Adrenal gland (tissue), 12 donors: ENCODE data around the gene NBPF3. TPM values are rescaled to one million over a fixed set of nuclear protein-coding genes. Genes with fewer than 3 reads are reported as not detected.
"Not testable (repeated sequence)": the region's sequence is repeated elsewhere in the genome, so short reads cannot be mapped to it uniquely, and the experiment has no call there.

Experiments
- DNase-seq, 7 donors: peaks; one replicate each; pipeline ENCODE4 v3.0.0-alpha.2; 2019 to 2020
- H3K27ac ChIP-seq, 5 donors: fragments of 200-600 bp; sonication (generic) in 4 of 5; 1 replicate in 3 of 5; 2 replicates in 2 of 5; pipeline versions ENCODE4 v1.5.1 to v1.8.0; 2016 to 2020; ENCODE audit warnings: mild to moderate bottlenecking in 1 of 5
- H3K27me3 ChIP-seq: fragments of 200-600 bp; 2 replicates; pipeline ENCODE4 v1.8.0; 2021
- H3K36me3 ChIP-seq, 2 donors: fragments of 200-600 bp; replicated peaks in 1 of 2; 1 replicate in 1 of 2; 2 replicates in 1 of 2; pipeline versions ENCODE4 v1.5.1 to v1.8.0; 2018 to 2022
- H3K4me1 ChIP-seq, 2 donors: fragments of 200-600 bp; replicated peaks in 1 of 2; 1 replicate in 1 of 2; 2 replicates in 1 of 2; pipeline versions ENCODE4 v1.5.1 to v1.8.0; 2018 to 2021
- H3K4me3 ChIP-seq, 4 donors: fragments of 200-600 bp; sonication (generic) in 3 of 4; one replicate each; pipeline ENCODE4 v1.5.1; 2016 to 2018
- H3K9me3 ChIP-seq, 3 donors: fragments of 200-600 bp; sonication (generic) in 1 of 3; replicated peaks in 1 of 3; 1 replicate in 2 of 3; 2 replicates in 1 of 3; pipeline versions ENCODE4 v1.5.1 to v1.8.0; 2016 to 2021
- POLR2A ChIP-seq, 2 donors: fragments of 450-650 bp; IDR thresholded peaks; one replicate each; pipeline ENCODE4 v1.6.1; 2017; ENCODE audit warnings: antibody characterized with exemption in 2 of 2, mild to moderate bottlenecking in 2 of 2, moderate library complexity in 1 of 2
- WGBS, 4 donors: extraction: QIAGEN DNeasy Blood & Tissue Kit in 2 of 4; methylation state at CpG; one replicate each; pipeline versions ENCODE4 v1.1.5 to v1.1.7; 2013 to 2017; 5-methylcytosine and 5-hydroxymethylcytosine counted together
- intact Hi-C, 2 donors: fragments of 100-400 bp; cut with DNase I; formaldehyde crosslinking; loops; one replicate each; pipeline versions ENCODE4 v1.14.1 to v1.15.0; 2022 to 2023
- polyA plus RNA-seq, 3 donors: library from polyadenylated mRNA; stranded (reverse); fragments of 200-250 nt in 2 of 3; fragments of 350-450 nt in 1 of 3; fragmentation: Illumina TruSeq in 1 of 3; extraction: RNeasy Lipid Tissue Mini Kit (QIAGEN cat#74804) in 1 of 3; gene quantifications; one replicate each; pipeline ENCODE4 v1.2.3, GENCODE V29; 2013 to 2014
- total RNA-seq, 9 donors: library from RNA; depleted of rRNA in 4 of 9; stranded (reverse); fragments of >200 nt in 4 of 9; fragments of 120-200 nt in 1 of 9; fragmentation: NEBNext Ultra II Directional in 1 of 9; extraction: Animal tissue kit (Norgen Biotek cat#: 25700) in 1 of 9; gene quantifications; one replicate each; pipeline versions ENCODE4 v1.1.0 to v1.2.4, GENCODE V29; 2013 to 2023
- TF ChIP-seq, protein P1 (sequence below), 6 experiments: fragments of 450-650 bp in 4 of 6; fragments of 200-600 bp in 2 of 6; sonication (generic) in 1 of 6; IDR thresholded peaks; 1 replicate in 5 of 6; 2 replicates in 1 of 6; pipeline versions ENCODE4 v1.5.1 to v1.8.0; 2016 to 2021; ENCODE audit warnings: antibody characterized with exemption in 6 of 6, mild to moderate bottlenecking in 2 of 6, moderate library complexity in 1 of 6
- donor health status: healthy with polysubstance abuse.
- donor health status: Bipolar disorder and iron deficiency.
- donor health status: DM: yes; HTN: yes; CAD: no.
- donor health status: DM: no; HTN: no; CAD: no.
- donor health status: DM: no; HTN: no; CAD: no.
- donor health status: DM: yes; HTN: yes; CAD: no.

NBPF3 gene
- total and polyA plus RNA-seq, 12 donors: 1.3 to 18.0 (median 12.5) TPM

DNA sequence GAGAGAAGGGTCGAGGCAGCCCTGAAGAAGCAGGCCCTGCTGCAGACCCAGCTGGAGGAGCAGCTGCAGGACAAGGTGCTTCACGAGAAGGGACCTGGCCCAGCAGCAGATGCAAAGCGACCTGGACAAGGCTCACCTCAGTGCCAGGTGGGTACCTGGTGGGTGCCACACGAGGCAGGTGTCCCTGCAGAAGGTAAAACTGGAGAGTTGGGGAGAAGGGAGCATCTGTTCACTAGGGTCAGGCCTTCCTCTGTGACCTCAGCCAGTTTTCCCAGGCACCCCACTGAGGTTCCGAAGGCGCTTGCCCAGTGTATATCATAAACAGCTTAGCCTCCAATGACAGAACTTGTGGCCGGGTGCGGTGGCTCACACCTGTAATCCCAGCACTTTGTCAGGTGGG lies 5.5 kb upstream of the NBPF3 start:
- Histone ChIP-seq H3K36me3 (no peaks in the 10 kb centered on the region), H3K27me3 (no peaks in the 10 kb centered on the region), H3K4me1 (peaks cover 0 to 1% of the 10 kb centered on the region in 2 donors), H3K4me3 (no peak overlapping the region), H3K9me3 (no peaks in the 10 kb centered on the region), H3K27ac (no peak overlapping the region)
- WGBS, 4 donors: 75 to 94% (median 90%) methylated on average over 3 to 8 of the region's 8 CpGs
- DNase-seq: no peak
- no peak for TF ChIP-seq POLR2A (IDR thresholded peaks at IDR 0.05)
- TF ChIP-seq, protein P1, sequence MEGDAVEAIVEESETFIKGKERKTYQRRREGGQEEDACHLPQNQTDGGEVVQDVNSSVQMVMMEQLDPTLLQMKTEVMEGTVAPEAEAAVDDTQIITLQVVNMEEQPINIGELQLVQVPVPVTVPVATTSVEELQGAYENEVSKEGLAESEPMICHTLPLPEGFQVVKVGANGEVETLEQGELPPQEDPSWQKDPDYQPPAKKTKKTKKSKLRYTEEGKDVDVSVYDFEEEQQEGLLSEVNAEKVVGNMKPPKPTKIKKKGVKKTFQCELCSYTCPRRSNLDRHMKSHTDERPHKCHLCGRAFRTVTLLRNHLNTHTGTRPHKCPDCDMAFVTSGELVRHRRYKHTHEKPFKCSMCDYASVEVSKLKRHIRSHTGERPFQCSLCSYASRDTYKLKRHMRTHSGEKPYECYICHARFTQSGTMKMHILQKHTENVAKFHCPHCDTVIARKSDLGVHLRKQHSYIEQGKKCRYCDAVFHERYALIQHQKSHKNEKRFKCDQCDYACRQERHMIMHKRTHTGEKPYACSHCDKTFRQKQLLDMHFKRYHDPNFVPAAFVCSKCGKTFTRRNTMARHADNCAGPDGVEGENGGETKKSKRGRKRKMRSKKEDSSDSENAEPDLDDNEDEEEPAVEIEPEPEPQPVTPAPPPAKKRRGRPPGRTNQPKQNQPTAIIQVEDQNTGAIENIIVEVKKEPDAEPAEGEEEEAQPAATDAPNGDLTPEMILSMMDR (IDR thresholded peaks at IDR 0.05): no peak
- intact Hi-C loops: no loop called here

DNA sequence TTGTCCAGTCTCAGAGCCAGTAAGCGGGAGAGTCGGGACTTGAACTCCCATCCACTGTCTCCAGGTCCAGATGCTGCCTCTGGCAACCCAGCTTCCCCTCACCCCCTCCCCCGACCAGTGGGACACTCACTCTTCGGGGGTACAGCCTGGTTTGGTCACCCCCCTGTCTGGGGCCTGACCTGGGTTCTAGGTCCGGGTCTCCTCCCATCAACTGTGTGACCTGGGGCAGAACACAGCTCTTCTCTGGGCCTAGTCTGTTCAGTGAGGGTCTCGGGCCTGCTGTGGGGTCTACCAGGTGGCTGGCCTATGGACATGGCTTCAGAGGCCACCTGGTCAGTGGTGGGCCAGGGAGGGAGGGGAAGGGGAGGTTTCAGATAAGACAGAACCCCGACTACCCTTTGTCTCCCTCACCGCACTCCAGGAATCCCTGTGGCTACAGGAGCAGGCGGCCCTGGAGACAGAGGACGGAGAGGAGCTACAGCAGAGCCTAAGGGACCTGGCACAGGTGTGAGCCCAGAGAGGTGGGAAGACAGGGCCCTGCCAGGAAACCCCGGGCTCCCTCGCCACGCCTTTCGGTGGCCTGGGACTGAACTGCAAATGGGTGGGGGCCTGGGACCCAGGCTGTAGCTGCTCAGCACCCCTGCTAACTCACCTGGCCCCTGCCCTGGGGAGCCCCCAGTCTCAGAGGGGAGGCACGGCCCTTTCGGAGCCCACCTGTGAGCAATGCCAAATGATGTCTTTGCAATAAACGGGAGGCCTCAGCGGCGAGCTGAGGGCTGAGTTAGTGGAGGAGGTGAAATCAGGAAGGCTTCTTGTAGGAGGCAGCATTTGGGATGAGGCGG lies 4.1 kb upstream of the NBPF3 start:
- no peak for DNase-seq
- 85 to 95% (median 87%) methylated on average over 9 to 20 of the region's 20 CpGs for WGBS, 4 donors
- intact Hi-C loops: no loop called here

DNA sequence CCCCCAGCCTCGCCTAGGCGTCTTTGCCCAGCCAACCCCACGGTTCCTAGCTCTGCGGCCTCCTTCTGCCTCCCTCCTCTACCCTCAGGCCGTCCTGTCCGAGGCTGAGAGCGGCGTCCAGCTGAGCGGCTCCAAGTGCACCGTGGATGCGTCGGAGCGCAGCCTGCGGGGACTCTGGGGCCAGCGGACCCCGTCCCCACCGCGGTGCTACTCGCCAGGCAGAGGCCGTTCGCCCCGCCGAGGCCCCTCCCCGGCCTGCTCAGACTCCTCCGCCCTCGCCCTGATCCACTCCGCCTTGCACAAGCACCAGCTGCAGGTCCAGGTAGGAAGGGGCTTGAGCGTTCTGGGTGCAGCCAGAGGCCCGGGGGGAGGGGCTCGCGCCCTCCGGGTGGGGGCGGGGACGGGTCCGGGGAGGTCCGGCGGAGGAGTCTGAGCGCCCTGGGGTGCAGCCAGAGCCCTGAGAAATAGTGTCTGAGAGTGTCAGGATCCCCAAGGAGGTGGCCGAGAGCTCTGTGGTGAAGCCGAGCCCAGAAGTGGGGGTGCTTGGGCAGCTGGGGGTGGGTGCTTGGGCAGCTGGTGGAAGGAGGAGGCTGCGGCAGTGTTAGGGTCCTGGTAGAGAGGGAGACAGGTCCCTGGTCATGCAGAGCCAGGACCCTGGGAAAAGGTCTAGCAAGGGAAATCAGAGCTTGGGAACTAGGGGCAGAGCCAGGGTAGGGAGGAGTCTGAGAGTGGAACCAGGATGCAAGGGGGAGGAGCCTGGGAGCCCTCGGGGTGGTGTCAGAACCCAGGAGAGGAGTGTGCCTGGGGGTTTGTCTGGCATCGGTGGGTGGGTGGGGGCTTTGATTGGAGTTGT lies 3.2 kb upstream of the NBPF3 start:
- peak in 4 of 7 donors; percentile 21 to 50 (median 36) for DNase-seq
- Histone ChIP-seq H3K9me3 (no peaks in the 10 kb centered on the region), H3K4me3 (peak overlapping the region in 2 of 4 donors; percentile 13 to 54), H3K36me3 (no peaks in the 10 kb centered on the region), H3K27ac (no peak overlapping the region), H3K27me3 (no peaks in the 10 kb centered on the region), H3K4me1 (peaks cover 4 to 10% of the 10 kb centered on the region in 2 donors)
- TF ChIP-seq, protein P1 (IDR thresholded peaks at IDR 0.05): no peak
- TF ChIP-seq POLR2A (IDR thresholded peaks at IDR 0.05): no peak
- intact Hi-C loops: no loop called here
- WGBS, 4 donors: 13 to 26% (median 18%) methylated on average over 8 to 43 of the region's 43 CpGs

More for the DNA sequence above, 4.1 kb upstream of the NBPF3 start:
- no peak for TF ChIP-seq POLR2A (IDR thresholded peaks at IDR 0.05)
- TF ChIP-seq, protein P1 (IDR thresholded peaks at IDR 0.05): no peak
- Histone ChIP-seq H3K9me3 (no peaks in the 10 kb centered on the region), H3K27ac (no peak overlapping the region), H3K36me3 (no peaks in the 10 kb centered on the region), H3K4me3 (peak overlapping the region in 1 of 4 donors; percentile 54), H3K27me3 (no peaks in the 10 kb centered on the region), H3K4me1 (peaks cover 4 to 5% of the 10 kb centered on the region in 2 donors)

DNA sequence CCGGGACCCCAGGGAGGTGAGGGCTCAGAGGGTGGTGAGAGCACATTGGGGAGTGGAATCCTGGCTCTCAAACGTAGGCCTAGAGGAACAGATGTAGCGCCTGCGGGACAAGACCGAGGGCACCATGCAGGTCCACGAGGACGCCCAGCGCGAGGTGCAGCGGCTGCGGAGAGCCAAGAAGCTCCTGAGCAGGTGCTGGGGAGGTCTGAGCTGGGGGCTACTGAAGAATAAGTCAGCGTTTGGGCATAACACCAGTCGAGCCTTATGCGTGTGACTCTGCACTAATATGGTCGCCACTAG lies 2.6 kb upstream of the NBPF3 start:
- Histone ChIP-seq H3K9me3 (no peaks in the 10 kb centered on the region), H3K27ac (no peak overlapping the region), H3K4me3 (peak overlapping the region in 1 of 4 donors; percentile 54), H3K36me3 (no peaks in the 10 kb centered on the region), H3K4me1 (peaks cover 4 to 10% of the 10 kb centered on the region in 2 donors), H3K27me3 (no peaks in the 10 kb centered on the region)
- 60 to 81% (median 75%) methylated on average over 8 to 15 of the region's 15 CpGs for WGBS, 4 donors
- intact Hi-C loops: no loop called here
- TF ChIP-seq POLR2A (IDR thresholded peaks at IDR 0.05): no peak
- TF ChIP-seq, protein P1 (IDR thresholded peaks at IDR 0.05): no peak
- DNase-seq: no peak

DNA sequence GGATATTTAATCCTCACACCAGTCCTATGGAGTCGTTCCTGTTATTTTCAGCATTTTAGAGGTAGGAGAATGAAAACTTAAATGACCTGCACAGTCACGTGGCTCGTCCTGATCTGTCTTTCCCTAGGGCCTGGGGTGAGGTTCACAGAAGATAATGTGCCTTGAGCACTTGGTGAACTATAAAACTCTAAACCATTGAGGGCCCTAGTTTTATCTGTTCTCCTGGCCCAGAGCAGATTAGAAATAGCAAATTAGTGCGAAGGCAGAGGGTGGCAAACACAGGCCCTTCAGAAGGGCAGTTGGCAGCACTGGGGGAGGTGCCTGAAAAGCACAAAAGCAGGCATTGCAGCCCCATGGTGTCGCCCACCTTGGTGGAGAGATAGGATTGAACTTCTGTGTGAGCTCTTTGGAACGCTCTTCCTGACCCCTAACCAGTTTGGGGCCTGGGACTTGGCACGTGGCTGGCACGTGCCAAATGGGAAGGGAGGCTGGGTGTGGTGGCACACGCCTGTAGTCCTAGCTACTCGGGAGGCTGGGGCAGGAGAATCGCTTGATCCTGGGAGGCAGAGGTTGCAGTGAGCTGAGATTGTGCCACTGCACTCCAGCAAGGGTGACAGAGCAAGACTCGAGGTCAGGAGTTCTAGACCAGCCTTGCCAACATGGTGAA lies 1.2 kb upstream of the NBPF3 start:
- intact Hi-C loops, H3K36me3 ChIP-seq, H3K27ac ChIP-seq, DNase-seq, H3K4me3 ChIP-seq, H3K4me1 ChIP-seq, H3K9me3 ChIP-seq, H3K27me3 ChIP-seq: not testable (repeated sequence)
- WGBS, 4 donors: 78 to 85% (median 82%) methylated on average over 12 of the region's 12 CpGs
